T-helper 1 cell (primary cell): ENCODE data around the gene PATJ.
"Not testable (repeated sequence)": the region's sequence is repeated elsewhere in the genome, so short reads cannot be mapped to it uniquely, and the experiment has no call there.

Source experiments
- DNase-seq, 5 donors: peaks; one replicate each; pipeline ENCODE4 v3.0.0-alpha.2; 2012 to 2020
- total RNA-seq, 4 donors: gene quantifications; one replicate each; lab custom pipeline; 2026; lab: John Stamatoyannopoulos, UW

The PATJ gene
- 161 to 280 (median 224) reads per million in 4 donors for total RNA-seq

GRCh38 chr1:61741711-61742619 lies at the start of gene PATJ:
PATJ (plus strand) TSS chr1:61742480; CDS start chr1:61762893, 20,413 bp downstream.
- peak; percentile 56 to 70 (median 58) for DNase-seq

GRCh38 chr1:61699911-61700851 lies 42.1 kb upstream of the PATJ start:
- DNase-seq: no peak

- no peak for DNase-seq
Measured at GRCh38 chr1:61708953-61709907, 33.0 kb upstream of the PATJ start.

- no peak for DNase-seq
Measured at GRCh38 chr1:61709908-61710289, 32.4 kb upstream of the PATJ start.

- not testable (repeated sequence) for DNase-seq
Measured at GRCh38 chr1:61711257-61711656, 31.0 kb upstream of the PATJ start.

GRCh38 chr1:61711969-61712368 lies 30.3 kb upstream of the PATJ start:
- DNase-seq: no peak

- not testable (repeated sequence) for DNase-seq
Measured at GRCh38 chr1:61718996-61719663, 23.1 kb upstream of the PATJ start.

- DNase-seq: no peak
Measured at GRCh38 chr1:61724506-61724812, 17.8 kb upstream of the PATJ start.

GRCh38 chr1:61724813-61725694 lies 17.2 kb upstream of the PATJ start, which contains the start of gene TM2D1:
TM2D1 (minus strand) TSS chr1:61725141; CDS start chr1:61725120, 21 bp downstream.
- DNase-seq: peak; percentile 68 to 92 (median 79)

GRCh38 chr1:61727544-61727943 lies 14.7 kb upstream of the PATJ start:
- no peak for DNase-seq

GRCh38 chr1:61730679-61731078 lies 11.6 kb upstream of the PATJ start:
- DNase-seq: not testable (repeated sequence)

GRCh38 chr1:61732726-61733125 lies 9.6 kb upstream of the PATJ start:
- DNase-seq: no peak

GRCh38 chr1:61740751-61741700 lies 1.3 kb upstream of the PATJ start:
- no peak for DNase-seq

GRCh38 chr1:61742620-61743430 lies 545 bp downstream of the PATJ start:
- DNase-seq: peak in 1 of 5 donors; percentile 34

GRCh38 chr1:61743431-61743705 lies 1.1 kb downstream of the PATJ start:
- DNase-seq: no peak

- DNase-seq: no peak
Measured at GRCh38 chr1:61743716-61744580, 1.7 kb downstream of the PATJ start.

- DNase-seq: no peak
Measured at GRCh38 chr1:61746813-61747212, 4.5 kb downstream of the PATJ start.

- no peak for DNase-seq
Measured at GRCh38 chr1:61748566-61748965, 6.3 kb downstream of the PATJ start.
